GM18498 (cell line): ENCODE results near the gene CYSRT1.

Experiments used
- ATAC-seq: cut with Tn5 transposase; IDR thresholded peaks from one replicate; pipeline ENCODE4 v1.9.1; 2021; ENCODE audit warnings: mild to moderate bottlenecking, moderate library complexity; ENCODE audit not compliant: unreplicated experiment

The CYSRT1 gene, protein sequence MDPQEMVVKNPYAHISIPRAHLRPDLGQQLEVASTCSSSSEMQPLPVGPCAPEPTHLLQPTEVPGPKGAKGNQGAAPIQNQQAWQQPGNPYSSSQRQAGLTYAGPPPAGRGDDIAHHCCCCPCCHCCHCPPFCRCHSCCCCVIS

DNA sequence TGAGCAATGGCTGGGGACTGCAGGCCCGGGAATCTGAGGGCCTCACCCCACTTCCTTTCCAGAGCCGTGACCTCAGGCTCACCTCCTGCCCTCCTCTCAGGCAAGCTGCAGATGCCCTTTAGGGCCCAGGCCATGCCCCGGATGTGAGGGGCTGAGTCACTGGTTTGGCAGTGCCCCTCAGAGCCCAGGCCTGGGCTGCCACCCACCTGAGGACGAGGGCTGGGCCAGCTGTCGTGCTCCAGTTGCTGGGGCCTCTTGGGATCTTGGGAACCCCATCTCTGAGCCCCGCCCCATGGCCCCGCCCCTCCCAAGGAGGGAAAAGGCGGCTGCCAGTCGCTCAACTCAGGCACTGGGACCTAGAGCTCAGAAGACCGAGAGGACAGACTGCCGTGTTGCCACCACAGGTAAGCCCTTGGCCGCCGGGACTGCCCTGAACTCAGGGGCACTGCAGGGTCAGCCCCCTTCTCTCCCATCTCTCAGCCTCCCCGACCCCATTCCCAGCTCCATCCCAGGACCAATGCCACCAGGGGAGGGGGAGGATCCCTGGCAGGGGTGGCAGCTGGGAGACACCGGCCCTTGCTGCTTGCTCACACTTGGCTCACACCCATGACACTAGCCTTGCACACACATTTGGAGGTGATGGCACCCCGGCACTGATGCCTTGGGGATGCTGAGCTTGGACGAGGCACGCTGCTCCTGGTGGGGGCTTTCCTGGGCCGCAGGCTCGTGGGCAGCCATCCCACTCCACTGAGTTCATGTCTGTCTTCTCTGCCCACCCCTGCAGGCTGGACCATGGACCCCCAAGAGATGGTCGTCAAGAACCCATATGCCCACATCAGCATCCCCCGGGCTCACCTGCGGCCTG, at the start of gene CYSRT1:
TSS of gene CYSRT1 (plus strand) at position 345 of the 865 bp plus-strand sequence. CDS start at position 793, 448 bp downstream.
- no peak for ATAC-seq

- ATAC-seq: no peak
These were observed 49.5 kb upstream of the CYSRT1 start for GRCh38 chr9:137175345-137175961.

- ATAC-seq: no peak
These were observed 48.4 kb upstream of the CYSRT1 start for GRCh38 chr9:137176302-137177182.

DNA sequence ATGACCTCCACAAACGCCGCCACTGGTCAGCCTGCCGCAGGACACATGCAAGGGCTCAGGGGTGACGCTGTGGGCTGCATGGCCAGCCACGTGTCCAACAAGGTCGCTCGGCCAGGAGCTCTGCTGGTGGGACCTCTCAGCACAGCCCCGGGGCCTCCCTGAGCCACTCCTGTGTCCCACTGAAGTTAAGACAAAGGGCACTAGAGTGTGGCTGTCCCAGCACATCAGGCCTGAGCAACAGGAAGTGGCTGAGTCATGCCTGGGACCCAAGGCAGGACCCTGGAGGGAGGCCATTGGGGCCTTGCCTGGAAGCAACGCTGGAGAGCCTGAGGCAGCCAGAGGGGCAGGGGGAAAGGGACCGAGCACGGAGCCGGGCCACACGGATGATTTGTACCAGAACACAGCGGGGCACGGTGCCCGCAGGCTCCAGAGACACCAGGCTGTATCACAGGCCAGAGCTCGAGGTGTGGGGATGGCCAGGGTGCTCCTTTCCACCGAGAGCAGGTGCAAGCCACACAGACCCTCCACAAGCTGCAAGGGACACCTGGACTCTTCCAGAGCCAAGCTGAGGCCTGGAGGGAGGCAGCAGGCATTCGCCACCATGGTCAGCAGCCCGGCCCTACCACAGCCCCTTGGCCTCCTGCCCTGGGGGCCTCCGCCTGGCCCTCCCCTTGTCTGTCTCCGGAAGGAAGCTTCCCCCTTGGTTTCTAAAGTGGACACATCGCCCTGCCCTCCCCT, 46.6 kb upstream of the CYSRT1 start:
- no peak for ATAC-seq

DNA sequence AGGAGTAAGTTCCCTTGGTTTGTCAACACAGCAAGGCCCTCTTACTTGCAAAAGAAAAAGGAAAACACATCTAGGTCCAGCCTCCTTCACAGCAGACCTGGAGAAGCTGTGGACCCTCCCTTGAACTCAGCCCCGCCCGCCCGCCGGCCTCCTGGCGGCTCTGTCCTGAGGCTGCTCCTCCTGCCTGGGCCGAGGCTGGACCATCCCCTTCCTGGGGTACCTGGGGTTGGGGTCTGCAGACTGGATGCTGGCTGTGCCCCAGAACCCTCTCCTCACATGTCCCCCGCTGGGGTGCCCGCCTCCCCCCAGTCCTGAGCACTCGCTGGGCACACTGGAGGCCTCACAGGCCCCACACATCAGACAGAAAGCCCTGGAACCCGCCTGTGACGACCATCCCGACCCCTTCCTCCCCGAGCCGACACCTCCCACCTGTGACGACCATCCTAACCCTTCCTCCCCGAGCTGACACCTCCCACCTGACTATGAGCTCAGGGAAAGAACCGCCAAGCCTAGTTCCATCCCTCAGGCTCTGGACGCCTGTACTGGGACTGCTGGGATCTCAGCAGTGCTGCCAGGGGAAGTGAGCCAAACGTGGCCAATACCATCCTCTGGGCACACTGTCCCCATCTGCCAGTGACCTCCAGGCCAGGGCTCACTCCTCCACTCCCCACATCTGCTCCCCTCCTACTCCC, 45.9 kb upstream of the CYSRT1 start:
- ATAC-seq: no peak

GRCh38 chr9:137179761-137180160, 45.2 kb upstream of the CYSRT1 start:
- no peak for ATAC-seq

GRCh38 chr9:137180491-137180890, 44.5 kb upstream of the CYSRT1 start:
- no peak for ATAC-seq

DNA sequence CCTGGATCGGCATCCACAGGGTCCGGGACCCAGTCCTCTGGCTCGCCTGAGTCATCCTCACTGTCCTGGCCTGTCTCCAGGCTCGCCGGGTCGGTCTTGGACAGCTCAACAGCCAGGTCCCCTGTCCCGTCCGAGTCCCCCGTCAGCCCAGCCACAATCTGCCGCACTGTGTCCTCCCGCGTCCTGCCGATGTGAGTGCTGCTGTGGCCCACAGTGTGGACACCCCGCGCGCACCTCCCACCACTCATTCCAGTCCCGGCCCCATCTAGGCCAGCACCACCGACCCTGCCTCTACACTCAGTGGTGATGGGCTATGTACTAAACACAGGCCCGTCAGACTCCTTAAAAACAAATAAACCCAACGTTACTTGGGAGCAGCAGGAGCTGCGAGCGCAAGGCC, 43.3 kb upstream of the CYSRT1 start:
- no peak for ATAC-seq

DNA sequence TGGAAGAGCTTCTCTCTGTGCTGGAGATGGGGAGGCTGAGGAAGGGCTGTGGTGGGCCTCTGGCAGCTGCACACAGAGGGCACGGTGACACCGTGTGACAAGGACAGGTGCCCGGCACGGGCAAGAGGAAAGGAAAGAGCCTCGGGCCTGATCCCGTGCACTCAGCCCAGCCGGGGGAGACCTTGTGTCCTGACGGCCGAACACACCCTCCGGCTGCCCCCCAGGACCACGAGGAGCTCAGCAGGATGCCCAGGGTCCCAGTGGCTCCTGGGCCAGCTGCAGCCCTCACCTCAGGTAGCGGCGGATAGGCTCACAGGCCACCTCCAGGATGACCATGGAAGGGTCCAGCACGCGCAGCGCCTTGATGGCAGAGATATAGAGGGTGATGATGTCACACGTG, 42.1 kb upstream of the CYSRT1 start:
- ATAC-seq: no peak

GRCh38 chr9:137183980-137184595, 40.9 kb upstream of the CYSRT1 start:
- no peak for ATAC-seq

GRCh38 chr9:137184881-137185660, 39.9 kb upstream of the CYSRT1 start:
- ATAC-seq: no peak

DNA sequence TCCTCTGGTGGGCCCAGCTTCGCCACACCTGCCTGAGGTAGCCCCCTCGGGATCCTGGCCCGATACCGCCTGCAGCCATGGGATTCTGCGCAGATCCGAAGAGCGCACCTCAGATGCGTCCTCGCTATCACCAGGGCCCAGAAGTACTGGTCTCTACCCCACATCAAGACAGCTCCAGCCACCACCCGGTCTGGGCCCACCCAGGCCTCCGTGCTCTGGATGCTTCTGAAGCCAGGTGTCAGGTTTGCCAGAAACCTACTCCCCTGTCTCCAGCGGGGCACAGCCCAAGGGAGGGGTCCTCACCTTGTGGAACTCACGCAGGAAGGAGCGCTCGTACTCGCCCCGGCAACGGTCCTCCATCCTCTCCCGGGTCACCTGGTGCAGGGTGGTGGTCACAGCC, 39.1 kb upstream of the CYSRT1 start:
- no peak for ATAC-seq

DNA sequence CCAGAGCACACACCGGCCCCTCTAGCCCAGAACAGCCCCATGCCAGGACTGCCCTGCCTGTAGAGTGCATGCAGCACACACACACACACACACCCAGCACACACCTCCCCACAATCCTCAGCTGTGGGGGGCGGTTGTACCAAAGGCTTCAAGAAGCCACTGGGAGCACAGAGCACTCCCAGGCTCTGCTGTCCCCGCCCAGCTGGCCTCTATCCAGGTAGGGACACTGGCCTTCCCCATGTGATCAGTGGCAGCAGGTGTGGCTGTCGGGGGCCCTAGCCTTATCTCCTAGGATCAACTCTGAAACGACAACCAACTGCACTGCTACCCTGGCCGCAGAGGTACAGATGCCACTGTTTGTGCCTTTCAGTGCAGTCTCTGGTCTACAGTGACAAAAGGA, 38.6 kb upstream of the CYSRT1 start:
- no peak for ATAC-seq

GRCh38 chr9:137187386-137187785, 37.6 kb upstream of the CYSRT1 start:
- ATAC-seq: no peak

GRCh38 chr9:137188086-137188489, 36.9 kb upstream of the CYSRT1 start:
- ATAC-seq: no peak

DNA sequence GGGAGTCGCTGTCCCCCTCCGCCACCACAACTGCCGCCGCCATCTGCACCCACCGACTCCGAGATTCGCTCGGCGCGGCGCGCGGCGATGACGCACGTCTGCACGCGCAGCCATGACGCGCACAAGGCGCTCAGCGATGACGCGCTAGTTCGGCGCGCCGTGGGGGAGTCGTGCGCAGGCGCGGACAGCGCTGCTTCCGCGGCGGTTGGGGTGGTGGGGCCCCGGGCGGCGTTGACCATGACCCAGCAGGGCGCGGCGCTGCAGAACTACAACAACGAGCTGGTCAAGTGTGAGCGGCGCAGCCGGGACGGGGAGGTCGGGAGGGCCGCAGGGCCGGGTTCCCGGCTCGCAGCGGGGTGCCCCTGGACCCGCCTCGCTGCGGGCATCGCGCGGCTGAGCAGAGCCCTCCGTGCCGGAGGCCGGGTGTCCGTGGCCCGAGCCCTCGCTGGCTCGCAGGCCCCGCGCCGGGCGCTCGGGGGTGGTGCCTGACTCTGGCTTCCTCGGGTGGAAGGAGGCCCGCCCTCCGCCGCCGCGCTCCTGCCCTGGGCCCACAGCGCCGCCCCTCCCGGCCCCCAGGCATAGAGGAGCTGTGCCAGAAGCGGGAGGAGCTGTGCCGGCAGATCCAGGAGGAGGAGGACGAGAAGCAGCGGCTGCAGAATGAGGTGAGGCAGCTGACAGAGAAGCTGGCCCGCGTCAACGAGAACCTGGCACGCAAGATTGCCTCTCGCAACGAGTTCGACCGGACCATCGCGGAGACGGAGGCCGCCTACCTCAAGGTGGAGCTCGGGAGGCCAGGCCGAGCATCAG, 36.3 kb upstream of the CYSRT1 start, which contains the start of the genes ANAPC2 and SSNA1:
TSS of gene ANAPC2 (minus strand) at position 71 of the 807 bp plus-strand sequence. CDS start at position 43, 28 bp downstream.
TSS of gene SSNA1 (plus strand) at position 187 of the 807 bp plus-strand sequence. CDS start at position 238, 51 bp downstream.
- peak; percentile 79 for ATAC-seq
